ENCODE data around the gene DTWD2. TPM values are rescaled to one million over a fixed set of nuclear protein-coding genes. Genes with fewer than 3 reads are reported as not detected.

Gene DTWD2
- total RNA-seq, 1 experiment from 2014 or later, result 10.0 TPM

DNA sequence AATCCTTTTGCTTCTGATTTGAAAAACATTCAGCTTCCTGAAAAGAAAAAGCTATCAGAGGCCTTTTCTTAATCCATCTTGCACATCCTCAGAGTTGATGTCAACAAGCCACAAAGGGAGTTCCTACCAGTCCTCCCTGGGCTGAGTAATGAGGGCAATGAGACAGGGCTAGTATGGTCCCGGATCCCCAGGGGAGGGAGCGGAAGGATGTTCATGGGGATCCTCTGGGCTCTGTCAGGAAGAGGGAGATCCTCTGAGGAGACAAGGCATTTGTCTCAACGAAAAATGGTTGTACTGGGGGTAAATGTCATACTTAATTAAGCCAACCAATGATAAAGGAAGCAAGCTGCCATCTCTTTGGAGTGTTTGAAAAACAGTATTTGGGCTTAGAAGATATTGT lies 195.3 kb downstream of the DTWD2 start:
- no peaks in the 10 kb centered on the region for H3K36me3 ChIP-seq (ENCODE audit: control insufficient read depth, insufficient read depth, low read length)
- ChIA-PET POLR2A (no interaction called here), CTCF (no interaction called here)
- in situ Hi-C loops (cut with HindIII; ENCODE audit: low pct_unique_long_range_greater_than_20kb, low sequenced_read_pairs), result no loop called here
- intact Hi-C loops (cut with micrococcal nuclease; ENCODE audit: unreplicated experiment), result loop anchor here (5.0 kb wide), 1 partner anchor 159 kb away; no protein-coding TSS in a partner anchor
- no peak overlapping the region for H3K27ac ChIP-seq (ENCODE audit: low read length)
- H3K9me3 ChIP-seq (ENCODE audit: control insufficient read depth, insufficient read depth, low read depth, low read length), result no peaks in the 10 kb centered on the region
- TF ChIP-seq, protein P1, sequence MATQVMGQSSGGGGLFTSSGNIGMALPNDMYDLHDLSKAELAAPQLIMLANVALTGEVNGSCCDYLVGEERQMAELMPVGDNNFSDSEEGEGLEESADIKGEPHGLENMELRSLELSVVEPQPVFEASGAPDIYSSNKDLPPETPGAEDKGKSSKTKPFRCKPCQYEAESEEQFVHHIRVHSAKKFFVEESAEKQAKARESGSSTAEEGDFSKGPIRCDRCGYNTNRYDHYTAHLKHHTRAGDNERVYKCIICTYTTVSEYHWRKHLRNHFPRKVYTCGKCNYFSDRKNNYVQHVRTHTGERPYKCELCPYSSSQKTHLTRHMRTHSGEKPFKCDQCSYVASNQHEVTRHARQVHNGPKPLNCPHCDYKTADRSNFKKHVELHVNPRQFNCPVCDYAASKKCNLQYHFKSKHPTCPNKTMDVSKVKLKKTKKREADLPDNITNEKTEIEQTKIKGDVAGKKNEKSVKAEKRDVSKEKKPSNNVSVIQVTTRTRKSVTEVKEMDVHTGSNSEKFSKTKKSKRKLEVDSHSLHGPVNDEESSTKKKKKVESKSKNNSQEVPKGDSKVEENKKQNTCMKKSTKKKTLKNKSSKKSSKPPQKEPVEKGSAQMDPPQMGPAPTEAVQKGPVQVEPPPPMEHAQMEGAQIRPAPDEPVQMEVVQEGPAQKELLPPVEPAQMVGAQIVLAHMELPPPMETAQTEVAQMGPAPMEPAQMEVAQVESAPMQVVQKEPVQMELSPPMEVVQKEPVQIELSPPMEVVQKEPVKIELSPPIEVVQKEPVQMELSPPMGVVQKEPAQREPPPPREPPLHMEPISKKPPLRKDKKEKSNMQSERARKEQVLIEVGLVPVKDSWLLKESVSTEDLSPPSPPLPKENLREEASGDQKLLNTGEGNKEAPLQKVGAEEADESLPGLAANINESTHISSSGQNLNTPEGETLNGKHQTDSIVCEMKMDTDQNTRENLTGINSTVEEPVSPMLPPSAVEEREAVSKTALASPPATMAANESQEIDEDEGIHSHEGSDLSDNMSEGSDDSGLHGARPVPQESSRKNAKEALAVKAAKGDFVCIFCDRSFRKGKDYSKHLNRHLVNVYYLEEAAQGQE (IDR thresholded peaks at IDR 0.05; ENCODE audit: insufficient read depth in 1 of 2, low read depth in 2 of 2, low read length in 1 of 2), result no peak
- TF ChIP-seq SIN3A (IDR thresholded peaks at IDR 0.05; ENCODE audit: borderline replicate concordance, insufficient read depth, low read depth, low read length), result no peak
- TF ChIP-seq TCF7L2 (IDR thresholded peaks at IDR 0.05; ENCODE audit: low read depth, low read length), result no peak
- TF ChIP-seq, protein P2, sequence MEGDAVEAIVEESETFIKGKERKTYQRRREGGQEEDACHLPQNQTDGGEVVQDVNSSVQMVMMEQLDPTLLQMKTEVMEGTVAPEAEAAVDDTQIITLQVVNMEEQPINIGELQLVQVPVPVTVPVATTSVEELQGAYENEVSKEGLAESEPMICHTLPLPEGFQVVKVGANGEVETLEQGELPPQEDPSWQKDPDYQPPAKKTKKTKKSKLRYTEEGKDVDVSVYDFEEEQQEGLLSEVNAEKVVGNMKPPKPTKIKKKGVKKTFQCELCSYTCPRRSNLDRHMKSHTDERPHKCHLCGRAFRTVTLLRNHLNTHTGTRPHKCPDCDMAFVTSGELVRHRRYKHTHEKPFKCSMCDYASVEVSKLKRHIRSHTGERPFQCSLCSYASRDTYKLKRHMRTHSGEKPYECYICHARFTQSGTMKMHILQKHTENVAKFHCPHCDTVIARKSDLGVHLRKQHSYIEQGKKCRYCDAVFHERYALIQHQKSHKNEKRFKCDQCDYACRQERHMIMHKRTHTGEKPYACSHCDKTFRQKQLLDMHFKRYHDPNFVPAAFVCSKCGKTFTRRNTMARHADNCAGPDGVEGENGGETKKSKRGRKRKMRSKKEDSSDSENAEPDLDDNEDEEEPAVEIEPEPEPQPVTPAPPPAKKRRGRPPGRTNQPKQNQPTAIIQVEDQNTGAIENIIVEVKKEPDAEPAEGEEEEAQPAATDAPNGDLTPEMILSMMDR (IDR thresholded peaks at IDR 0.05), result no peak
- no peak overlapping the region for H3K4me3 ChIP-seq (ENCODE audit: low read depth in 2 of 2, low read length in 2 of 2)
- no peaks in the 10 kb centered on the region; the same call in 1 of the 2 replicates for H3K4me1 ChIP-seq (ENCODE audit: control insufficient read depth, insufficient read depth, low read length)
- H3K27me3 ChIP-seq (ENCODE audit: control insufficient read depth, insufficient read depth, low read length), result no peaks in the 10 kb centered on the region
- ATAC-seq (no peak; the same call in 1 of the 2 replicates), DNase-seq (ENCODE audit: low read depth, low spot score) (no peak)
- BruUV-seq (replicated peaks), result no TSS peak

DNA sequence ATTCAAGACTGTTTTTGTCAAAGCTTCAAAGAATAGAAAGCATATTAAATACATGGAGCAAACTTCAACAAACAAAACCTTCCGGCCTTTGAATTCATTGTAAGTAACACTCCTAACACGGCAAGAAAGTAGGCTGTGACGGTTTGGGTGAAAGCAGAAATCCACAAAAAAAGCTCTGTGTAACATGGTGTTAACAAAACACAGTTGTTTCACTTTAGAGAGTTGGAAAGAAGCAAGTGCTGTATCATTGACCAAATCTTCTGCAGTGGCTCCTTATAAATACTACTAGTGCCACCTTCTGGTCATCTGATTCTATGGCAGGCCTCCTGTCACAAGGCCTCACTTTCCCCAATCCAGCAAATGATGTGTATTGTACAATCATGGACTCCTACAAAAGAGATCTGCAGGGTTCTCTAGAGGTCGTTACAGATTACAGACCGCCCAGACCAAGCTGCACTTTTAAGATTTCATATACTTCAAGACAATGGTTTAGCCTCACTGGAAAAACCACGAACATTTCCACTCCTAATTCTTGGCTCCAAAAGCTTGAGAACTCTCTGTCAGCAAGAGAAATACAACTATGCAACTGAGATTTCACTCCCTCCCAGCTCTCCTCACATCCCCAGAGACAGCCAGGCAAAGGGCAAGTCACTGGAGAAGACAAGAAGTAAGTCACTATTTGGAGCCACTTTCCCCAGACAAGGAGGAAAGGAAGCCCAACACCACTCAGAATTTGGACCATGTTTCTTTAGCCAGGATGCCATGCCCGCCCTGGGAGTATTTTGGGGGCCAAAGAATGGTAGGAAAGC lies 196.2 kb downstream of the DTWD2 start:
- ChIA-PET CTCF (no interaction called here), POLR2A (no interaction called here)
- H3K4me3 ChIP-seq (ENCODE audit: low read depth in 2 of 2, low read length in 2 of 2), result no peak overlapping the region
- TF ChIP-seq TCF7L2 (IDR thresholded peaks at IDR 0.05; ENCODE audit: low read depth, low read length) (no peak), SIN3A (IDR thresholded peaks at IDR 0.05; ENCODE audit: borderline replicate concordance, insufficient read depth, low read depth, low read length) (no peak), POLR2AphosphoS5 (IDR thresholded peaks at IDR 0.05; ENCODE audit: low read depth, low read length) (no peak)
- TF ChIP-seq, protein P1 (IDR thresholded peaks at IDR 0.05; ENCODE audit: insufficient read depth in 1 of 2, low read depth in 2 of 2, low read length in 1 of 2), result no peak
- TF ChIP-seq, protein P2 (IDR thresholded peaks at IDR 0.05), result peak; percentile 83
- no peaks in the 10 kb centered on the region for H3K36me3 ChIP-seq (ENCODE audit: control insufficient read depth, insufficient read depth, low read length)
- no TSS peak for BruUV-seq (replicated peaks)
- ATAC-seq (peak; percentile 85), DNase-seq (ENCODE audit: low read depth, low spot score) (peak; percentile 32)
- intact Hi-C loops (cut with micrococcal nuclease; ENCODE audit: unreplicated experiment), result loop anchor here (5.0 kb wide), 1 partner anchor 160 kb away; no protein-coding TSS in a partner anchor
- H3K4me1 ChIP-seq (ENCODE audit: control insufficient read depth, insufficient read depth, low read length), result no peaks in the 10 kb centered on the region; the same call in 1 of the 2 replicates
- no peak overlapping the region for H3K27ac ChIP-seq (ENCODE audit: low read length)
- no peaks in the 10 kb centered on the region for H3K27me3 ChIP-seq (ENCODE audit: control insufficient read depth, insufficient read depth, low read length)
- H3K9me3 ChIP-seq (ENCODE audit: control insufficient read depth, insufficient read depth, low read depth, low read length), result no peaks in the 10 kb centered on the region
- in situ Hi-C loops (cut with HindIII; ENCODE audit: low pct_unique_long_range_greater_than_20kb, low sequenced_read_pairs), result no loop called here
